Activated CD4-positive, alpha-beta T cell treated with anti-CD3 and anti-CD28 coated beads for 36 hours (primary cell): ENCODE measurements around the gene IKZF5. TPM values are rescaled to one million over a fixed set of nuclear protein-coding genes. Genes with fewer than 3 reads are reported as not detected.

Experiments
- ATAC-seq: fragments of 200-7000 bp; cut with Tn5 transposase; one replicate; pipeline ENCODE4 v1.10.0; 2021; ENCODE audit warnings: mild to moderate bottlenecking, moderate library complexity
- CTCF ChIA-PET: fragments of 350-600 bp; sonication (Branson Sonifier 250); formaldehyde crosslinking; loops from one replicate; lab custom pipeline; 2021; ENCODE audit warnings: antibody characterized with exemption; lab: Charles Lee
- POLR2A ChIA-PET: fragments of 350-600 bp; sonication (Branson Sonifier 250); formaldehyde crosslinking; loops from one replicate; lab custom pipeline; 2021; ENCODE audit warnings: antibody characterized with exemption, inconsistent platforms; lab: Charles Lee
- DNase-seq: peaks from one replicate; pipeline ENCODE4 v3.0.0-alpha.2; 2020
- H3K27ac Mint-ChIP-seq: one replicate; pipeline ENCODE4 v1.8.0; 2021; ENCODE audit warnings: mixed read lengths
- H3K27me3 Mint-ChIP-seq: one replicate; pipeline ENCODE4 v1.8.0; 2021; ENCODE audit warnings: mixed read lengths
- H3K36me3 Mint-ChIP-seq: one replicate; pipeline ENCODE4 v1.8.0; 2021; ENCODE audit warnings: low read depth, mixed read lengths
- H3K4me1 Mint-ChIP-seq: one replicate; pipeline ENCODE4 v1.8.0; 2021; ENCODE audit warnings: mixed read lengths
- H3K4me3 Mint-ChIP-seq: one replicate; pipeline ENCODE4 v1.8.0; 2021; ENCODE audit warnings: mild to moderate bottlenecking, moderate library complexity, mixed read lengths
- H3K9me3 Mint-ChIP-seq: one replicate; pipeline ENCODE4 v1.8.0; 2021; ENCODE audit warnings: low read depth, mixed read lengths
- intact Hi-C, 2 experiments: fragments of 100-400 bp; cut with DNase I in 1 of 2; cut with micrococcal nuclease in 1 of 2; formaldehyde crosslinking; loops; one replicate each; pipeline versions ENCODE4 v1.14.2 to v1.15.1; 2022 to 2024; cut with DNase I, micrococcal nuclease
- total RNA-seq, 2 experiments: library from RNA; stranded (reverse); gene quantifications; one replicate each; pipeline ENCODE4 v1.2.3, GENCODE V29; 2021

Gene IKZF5
- total RNA-seq, 2 experiments from 2014 or later, result 9.4 to 14.1 TPM

DNA sequence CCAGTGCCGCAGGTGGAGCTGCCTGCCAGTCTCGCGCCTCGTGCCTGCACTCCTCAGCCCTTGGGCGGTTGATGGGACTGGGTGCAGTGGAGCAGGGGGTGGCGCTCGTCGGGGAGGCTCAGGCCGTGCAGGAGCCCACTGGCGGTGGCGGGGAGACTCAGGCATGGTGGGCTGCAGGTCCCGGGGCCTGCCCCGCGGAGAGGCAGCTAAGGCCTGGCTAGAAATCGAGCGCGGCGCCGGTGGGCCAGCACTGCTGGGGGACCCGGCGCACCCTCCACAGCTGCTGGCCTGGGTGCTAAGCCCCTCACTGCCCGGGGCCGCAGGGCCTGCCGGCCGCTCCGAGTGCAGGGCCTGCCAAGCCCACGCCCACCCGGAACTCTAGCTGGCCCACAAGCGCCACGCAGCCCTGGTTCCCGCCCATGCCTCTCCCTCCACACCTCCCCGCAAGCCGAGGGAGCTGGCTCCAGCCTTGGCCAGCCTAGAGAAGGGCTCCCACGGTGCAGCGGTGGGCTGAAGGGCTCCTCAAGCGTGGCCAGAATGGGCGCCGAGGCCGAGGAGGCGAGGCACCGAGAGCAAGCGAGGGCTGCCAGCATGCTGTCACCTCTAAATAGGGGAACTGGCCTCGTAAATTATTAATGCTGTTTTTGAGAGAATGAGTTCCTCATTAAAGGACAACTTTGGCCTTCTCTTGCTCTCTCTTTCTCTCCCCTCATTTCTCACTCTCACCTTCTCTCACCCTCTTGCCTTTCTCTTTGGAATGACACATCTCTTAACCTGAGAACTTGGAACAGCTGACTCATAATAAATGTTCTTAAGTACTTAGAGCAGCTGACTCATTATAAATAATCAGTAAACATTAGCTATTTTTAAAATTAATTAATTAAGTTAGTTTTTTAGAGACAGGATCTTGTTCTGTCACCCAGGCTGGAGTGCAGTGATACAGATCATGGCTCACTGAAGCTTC, 5.1 kb upstream of the IKZF5 start:
- H3K4me1 Mint-ChIP-seq, result peaks cover 15% of the 10 kb centered on the region
- H3K27me3 Mint-ChIP-seq, result no peaks in the 10 kb centered on the region
- H3K9me3 Mint-ChIP-seq, result no peaks in the 10 kb centered on the region
- intact Hi-C loops, result no loop called here
- ATAC-seq, result peak; percentile 30
- H3K4me3 Mint-ChIP-seq, result no peak overlapping the region
- peaks cover 14% of the 10 kb centered on the region for H3K36me3 Mint-ChIP-seq
- CTCF ChIA-PET, result interaction anchor here (0.8 kb wide), 1 partner anchor 7 kb away, joined by 3 read pairs; no protein-coding TSS in a partner anchor
- POLR2A ChIA-PET, result interaction anchor here (0.6 kb wide), 1 partner anchor 16 kb away, joined by 3 read pairs; no protein-coding TSS in a partner anchor
- no peak for DNase-seq
- H3K27ac Mint-ChIP-seq, result no peak overlapping the region

DNA sequence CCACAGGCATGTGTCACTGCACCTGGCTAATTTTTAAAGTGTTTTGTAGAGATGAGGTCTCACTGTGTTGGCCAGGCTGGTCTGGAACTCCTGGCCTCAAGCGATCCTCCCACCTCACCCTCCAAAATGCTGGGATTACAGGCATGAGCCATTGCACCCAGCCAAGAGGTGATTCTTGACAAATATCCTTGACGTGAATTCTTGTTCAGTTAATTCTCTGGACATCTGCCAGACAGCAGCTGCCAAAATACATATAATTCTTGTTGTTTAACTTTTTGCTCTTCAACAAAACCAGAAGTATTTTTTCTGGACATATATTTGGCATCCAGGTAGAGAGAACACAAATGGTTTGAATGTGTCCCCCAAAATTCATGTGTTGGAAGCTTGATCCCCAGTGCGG, 3.4 kb upstream of the IKZF5 start:
- H3K27me3 Mint-ChIP-seq, result no peaks in the 10 kb centered on the region
- H3K27ac Mint-ChIP-seq, result no peak overlapping the region
- H3K4me1 Mint-ChIP-seq, result peaks cover 22% of the 10 kb centered on the region
- ATAC-seq (no peak), DNase-seq (no peak)
- CTCF ChIA-PET, result interaction anchor here (0.5 to 0.6 kb wide), 2 partner anchors 35 to 109 kb away, joined by 3 read pairs; no protein-coding TSS in a partner anchor
- POLR2A ChIA-PET, result no interaction called here
- no peaks in the 10 kb centered on the region for H3K9me3 Mint-ChIP-seq
- H3K4me3 Mint-ChIP-seq, result no peak overlapping the region
- peaks cover 13% of the 10 kb centered on the region for H3K36me3 Mint-ChIP-seq
- intact Hi-C loops, result no loop called here

- DNase-seq (peak; percentile 38), ATAC-seq (no peak)
- Mint-ChIP-seq H3K4me3 (peak overlapping the region; percentile 95), H3K4me1 (peaks cover 41% of the 10 kb centered on the region), H3K36me3 (peaks cover 13% of the 10 kb centered on the region), H3K27me3 (no peaks in the 10 kb centered on the region), H3K9me3 (no peaks in the 10 kb centered on the region), H3K27ac (peak overlapping the region; percentile 99)
- intact Hi-C loops, result loop anchor here (5.0 to 10.0 kb wide), 3 partner anchors 132 to 1406 kb away; partner anchors contain the start of genes FAM24B (in 1 of the 2), OAT (in 1 of the 2) and PLEKHA1 (in 1 of the 2)
- ChIA-PET CTCF (interaction anchor here (1.3 to 2.9 kb wide), 2 partner anchors 28 to 31 kb away, joined by 3 to 19 read pairs; partner anchors contain the start of gene PSTK), POLR2A (interaction anchor here (1.5 kb wide), 1 partner anchor 29 kb away, joined by 5 read pairs; the partner anchor contains the start of gene PSTK)
Observed at GRCh38 chr10:123009105-123009820, 668 bp upstream of the IKZF5 start.

- POLR2A ChIA-PET, result interaction anchor here (0.8 to 1.5 kb wide), 3 partner anchors 9 to 52 kb away, joined by 4 to 5 read pairs (median 5); partner anchors contain the start of gene PSTK
- ATAC-seq (peak; percentile 57), DNase-seq (peak; percentile 63)
- Mint-ChIP-seq H3K27ac (peak overlapping the region; percentile 99), H3K27me3 (no peaks in the 10 kb centered on the region), H3K4me1 (peaks cover 43% of the 10 kb centered on the region), H3K36me3 (peaks cover 8% of the 10 kb centered on the region), H3K9me3 (no peaks in the 10 kb centered on the region), H3K4me3 (peak overlapping the region; percentile 95)
- intact Hi-C loops, result loop anchor here (1.0 to 10.0 kb wide), 10 partner anchors 27 to 1454 kb away; partner anchors contain the start of genes BUB3 (in 2 of the 2), C10orf88 (in 2 of the 2), FAM24B (in 2 of the 2) and PLEKHA1 (in 2 of the 2)
- CTCF ChIA-PET, result interaction anchor here (0.8 to 2.9 kb wide), 4 partner anchors 9 to 27 kb away, joined by 3 to 19 read pairs (median 4); partner anchors contain the start of gene PSTK
Observed at GRCh38 chr10:123007558-123008354, 839 bp downstream of the IKZF5 start.

GRCh38 chr10:123004298-123004697, 4.3 kb downstream of the IKZF5 start:
- H3K27ac Mint-ChIP-seq, result no peak overlapping the region
- peaks cover 5% of the 10 kb centered on the region for H3K36me3 Mint-ChIP-seq
- H3K4me1 Mint-ChIP-seq, result peaks cover 52% of the 10 kb centered on the region
- no peak overlapping the region for H3K4me3 Mint-ChIP-seq
- ChIA-PET POLR2A (no interaction called here), CTCF (no interaction called here)
- no peak for DNase-seq
- H3K9me3 Mint-ChIP-seq, result no peaks in the 10 kb centered on the region
- intact Hi-C loops, result loop anchor here in 1 of 2 experiments (10.0 kb wide), 1 partner anchor 1411 kb away; the partner anchor contains the start of gene OAT
- no peak for ATAC-seq
- no peaks in the 10 kb centered on the region for H3K27me3 Mint-ChIP-seq

GRCh38 chr10:123001370-123001769, 7.2 kb downstream of the IKZF5 start:
- no peak for DNase-seq
- ChIA-PET CTCF (no interaction called here), POLR2A (no interaction called here)
- H3K27ac Mint-ChIP-seq, result peak overlapping the region; percentile 37
- H3K4me3 Mint-ChIP-seq, result no peak overlapping the region
- intact Hi-C loops, result loop anchor here in 1 of 2 experiments (10.0 kb wide), 1 partner anchor 1413 kb away; the partner anchor contains the start of gene OAT
- ATAC-seq, result no peak
- H3K27me3 Mint-ChIP-seq, result no peaks in the 10 kb centered on the region
- peaks cover 9% of the 10 kb centered on the region for H3K36me3 Mint-ChIP-seq
- H3K9me3 Mint-ChIP-seq, result no peaks in the 10 kb centered on the region
- peaks cover 47% of the 10 kb centered on the region for H3K4me1 Mint-ChIP-seq

GRCh38 chr10:123000155-123000554, 8.4 kb downstream of the IKZF5 start:
- Mint-ChIP-seq H3K4me3 (no peak overlapping the region), H3K27ac (peak overlapping the region; percentile 83), H3K36me3 (peaks cover 16% of the 10 kb centered on the region), H3K4me1 (peaks cover 36% of the 10 kb centered on the region), H3K9me3 (no peaks in the 10 kb centered on the region), H3K27me3 (no peaks in the 10 kb centered on the region)
- CTCF ChIA-PET, result interaction anchor here (0.9 to 1.9 kb wide), 2 partner anchors 17 to 19 kb away, joined by 3 to 7 read pairs; no protein-coding TSS in a partner anchor
- intact Hi-C loops, result loop anchor here in 1 of 2 experiments (10.0 kb wide), 1 partner anchor 1415 kb away; the partner anchor contains the start of gene OAT
- ATAC-seq (peak; percentile 65), DNase-seq (no peak)
- POLR2A ChIA-PET, result no interaction called here

DNA sequence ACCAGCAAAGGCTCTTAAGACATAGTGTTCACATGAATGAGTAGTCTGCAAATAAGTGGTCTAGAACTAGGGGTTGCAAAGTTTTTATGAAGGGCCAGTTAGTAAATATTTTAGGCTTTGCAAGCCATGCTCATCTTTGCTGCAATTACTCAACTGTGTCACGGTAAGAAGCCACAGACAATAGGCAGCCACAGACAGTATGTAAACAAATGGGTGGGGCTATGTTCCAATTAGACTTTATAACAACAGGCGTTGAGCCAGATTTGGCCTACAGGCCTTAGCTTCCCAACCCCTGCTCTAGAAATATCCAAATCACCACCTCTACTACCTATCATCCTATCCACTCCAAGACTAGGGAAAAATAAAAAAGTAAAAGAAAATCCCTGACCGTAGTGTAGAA, 9.2 kb downstream of the IKZF5 start:
- peaks cover 21% of the 10 kb centered on the region for H3K36me3 Mint-ChIP-seq
- ChIA-PET CTCF (interaction anchor here (0.9 to 1.9 kb wide), 2 partner anchors 16 to 18 kb away, joined by 3 to 7 read pairs; no protein-coding TSS in a partner anchor), POLR2A (interaction anchor here (1.2 kb wide), 1 partner anchor 8 kb away, joined by 4 read pairs; no protein-coding TSS in a partner anchor)
- intact Hi-C loops, result no loop called here
- peak overlapping the region; percentile 8 for H3K27ac Mint-ChIP-seq
- H3K9me3 Mint-ChIP-seq, result no peaks in the 10 kb centered on the region
- peaks cover 34% of the 10 kb centered on the region for H3K4me1 Mint-ChIP-seq
- no peak for ATAC-seq
- DNase-seq, result no peak
- no peaks in the 10 kb centered on the region for H3K27me3 Mint-ChIP-seq
- H3K4me3 Mint-ChIP-seq, result no peak overlapping the region

GRCh38 chr10:122998934-122999333, 9.7 kb downstream of the IKZF5 start:
- intact Hi-C loops, result no loop called here
- Mint-ChIP-seq H3K36me3 (peaks cover 25% of the 10 kb centered on the region), H3K4me1 (peaks cover 34% of the 10 kb centered on the region), H3K4me3 (no peak overlapping the region), H3K27ac (no peak overlapping the region), H3K9me3 (no peaks in the 10 kb centered on the region), H3K27me3 (no peaks in the 10 kb centered on the region)
- POLR2A ChIA-PET, result interaction anchor here (1.2 kb wide), 1 partner anchor 8 kb away, joined by 4 read pairs; no protein-coding TSS in a partner anchor
- no peak for DNase-seq
- CTCF ChIA-PET, result interaction anchor here (1.2 to 1.9 kb wide), 2 partner anchors 8 to 18 kb away, joined by 4 to 7 read pairs; no protein-coding TSS in a partner anchor
- no peak for ATAC-seq
